HG03442 (cell line): ENCODE measurements around the gene SPTB.

Source experiments
- ATAC-seq: cut with Tn5 transposase; IDR thresholded peaks from one replicate; pipeline ENCODE4 v1.9.1; 2021; ENCODE audit warnings: mild to moderate bottlenecking, moderate library complexity; ENCODE audit not compliant: unreplicated experiment

SPTB gene

GRCh38 chr14:64792871-64793560, 86.7 kb downstream of the SPTB start:
- no peak for ATAC-seq

DNA sequence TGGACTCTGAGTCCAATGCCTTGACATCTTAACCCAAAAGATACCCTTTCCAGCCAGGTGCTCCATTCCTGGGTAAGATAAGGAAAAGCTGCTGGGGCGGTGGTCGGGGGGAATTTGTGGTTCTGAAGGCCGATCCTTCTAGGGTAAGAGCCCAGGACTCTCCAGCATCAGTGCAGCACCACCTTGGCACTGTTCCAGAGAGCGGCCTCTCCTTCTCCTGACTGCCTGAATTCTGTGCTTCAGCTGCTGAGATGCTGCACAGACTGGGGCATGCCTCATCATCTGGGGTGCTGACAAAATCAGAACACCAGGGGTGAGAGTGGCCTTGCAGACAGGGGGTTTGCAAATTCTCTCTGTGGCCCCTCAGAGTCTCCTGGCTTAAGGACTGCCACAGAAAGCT, 87.5 kb downstream of the SPTB start:
- ATAC-seq = no peak

DNA sequence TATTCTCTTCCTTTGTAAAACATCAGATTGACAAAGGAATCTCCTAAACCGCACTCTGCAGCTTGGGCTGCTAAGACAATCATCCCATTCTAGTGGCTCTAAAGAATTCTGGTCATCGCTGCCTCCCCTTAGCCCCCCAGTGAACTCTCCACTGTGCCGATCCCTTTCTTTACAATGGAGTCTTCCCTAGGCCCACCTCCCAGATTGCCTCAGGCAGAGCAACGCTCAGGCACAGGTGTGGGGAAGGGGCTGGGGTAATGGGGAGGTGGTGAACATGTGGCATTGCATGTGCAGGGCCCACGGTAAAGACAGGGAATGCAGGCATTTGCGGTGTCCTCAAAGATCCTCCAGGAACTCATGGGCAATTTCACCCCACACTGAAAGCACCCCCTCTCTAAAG, 89.2 kb downstream of the SPTB start:
- ATAC-seq = no peak

- no peak for ATAC-seq
Measured at GRCh38 chr14:64789696-64790095, 90.0 kb downstream of the SPTB start.

GRCh38 chr14:64788706-64789105, 91.0 kb downstream of the SPTB start:
- ATAC-seq = no peak

DNA sequence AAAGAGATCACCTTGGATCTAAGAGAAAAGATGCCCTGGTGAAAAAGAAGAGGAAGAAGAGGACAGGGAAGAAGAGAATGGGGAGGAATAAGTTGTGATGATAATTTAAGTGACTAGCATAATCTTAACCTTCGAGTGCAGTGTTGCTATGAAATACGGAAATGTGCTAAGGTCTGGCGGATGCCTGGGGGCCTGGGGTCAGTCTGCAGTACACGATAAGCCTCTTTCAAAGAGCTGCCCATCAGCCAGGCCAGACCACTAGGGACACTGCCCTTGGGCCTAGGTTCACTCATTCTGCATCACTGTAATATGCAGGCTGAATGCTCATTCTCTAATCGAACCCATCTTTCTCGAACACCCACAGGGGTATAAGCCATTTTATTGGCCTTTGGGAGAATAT, 92.1 kb downstream of the SPTB start:
- ATAC-seq = no peak

DNA sequence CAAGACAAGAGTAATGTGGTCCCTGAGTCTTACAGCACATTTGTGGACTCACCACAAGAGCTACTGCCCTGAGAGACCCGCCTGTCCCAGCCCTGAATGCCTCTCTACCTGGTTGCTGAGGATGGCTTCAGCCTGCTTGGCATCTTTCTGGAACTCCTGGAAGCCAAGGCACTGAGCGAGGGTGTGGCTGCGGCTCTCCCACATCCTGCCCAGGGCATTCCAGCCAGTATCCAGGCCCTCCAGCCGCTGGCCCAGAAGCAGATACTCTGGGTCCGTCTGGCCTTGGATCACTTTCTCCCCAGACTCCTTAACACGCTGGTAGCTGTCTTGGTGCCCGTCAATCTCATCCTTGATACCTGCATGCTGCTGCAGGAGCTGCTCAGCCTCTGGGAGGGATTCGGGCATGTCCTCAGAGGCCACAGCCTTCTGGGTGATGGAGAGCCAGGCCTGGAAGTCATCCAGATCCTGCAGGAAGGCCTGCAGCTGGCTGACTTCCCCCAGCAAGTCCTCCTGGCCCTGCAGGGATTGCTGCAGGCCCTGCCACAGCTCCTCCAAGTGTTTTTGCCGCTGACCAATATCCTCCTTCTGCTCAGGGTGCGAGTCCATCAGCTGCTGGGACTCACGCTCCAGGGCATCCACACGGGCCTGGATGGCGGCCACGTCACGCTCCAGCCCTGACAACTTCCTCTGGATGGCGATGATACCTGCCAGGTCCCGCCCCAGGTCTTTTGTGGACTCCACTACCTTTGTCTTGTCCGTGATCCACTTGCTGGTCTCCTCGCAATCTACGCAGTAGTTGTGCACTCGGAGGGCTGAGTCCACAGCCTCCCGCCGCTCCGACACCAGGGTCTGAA, 93.2 kb downstream of the SPTB start:
- no peak for ATAC-seq

DNA sequence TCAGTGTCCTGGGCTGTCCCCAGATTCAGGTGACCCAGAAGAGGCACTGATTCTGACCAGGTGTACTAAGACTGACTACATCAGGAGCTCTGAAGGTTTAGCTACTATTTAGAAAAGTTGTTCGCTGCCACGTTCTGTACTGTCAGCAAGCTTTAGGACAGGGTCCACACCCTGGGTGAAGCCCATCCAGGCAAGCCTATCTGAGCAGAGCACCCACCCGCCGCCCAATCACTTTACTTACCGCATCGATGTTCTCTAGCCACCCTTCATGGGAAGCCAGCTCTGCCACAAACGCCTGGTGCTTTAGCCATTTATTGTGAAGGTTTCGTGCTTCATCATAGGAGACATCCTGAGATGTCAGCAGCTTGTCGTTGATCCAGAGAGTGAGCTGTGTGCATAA, 95.7 kb downstream of the SPTB start:
- ATAC-seq = no peak

DNA sequence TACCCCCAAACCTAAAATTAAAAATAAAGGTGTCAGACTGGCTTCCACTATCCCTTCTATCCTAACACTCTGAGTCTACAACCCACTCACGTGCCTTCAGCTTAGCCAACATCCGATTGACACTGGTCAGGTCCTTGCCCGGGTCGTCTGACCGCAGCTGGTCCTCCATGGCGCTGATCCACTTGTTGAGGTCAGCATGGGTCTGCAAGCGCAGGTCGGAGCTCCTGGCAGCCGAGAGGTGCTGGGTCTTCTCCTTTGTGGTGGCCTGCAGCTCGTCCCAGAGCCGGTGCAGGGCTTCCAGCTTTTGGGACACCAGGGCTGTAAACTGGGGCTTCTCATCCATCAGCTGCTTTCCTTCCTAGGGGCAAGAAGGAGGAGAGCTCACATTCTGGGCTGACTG, 97.5 kb downstream of the SPTB start:
- no peak for ATAC-seq

- no peak for ATAC-seq
Measured at GRCh38 chr14:64779472-64779871, 100.2 kb downstream of the SPTB start.

GRCh38 chr14:64778104-64778754, 101.5 kb downstream of the SPTB start:
- ATAC-seq = no peak

DNA sequence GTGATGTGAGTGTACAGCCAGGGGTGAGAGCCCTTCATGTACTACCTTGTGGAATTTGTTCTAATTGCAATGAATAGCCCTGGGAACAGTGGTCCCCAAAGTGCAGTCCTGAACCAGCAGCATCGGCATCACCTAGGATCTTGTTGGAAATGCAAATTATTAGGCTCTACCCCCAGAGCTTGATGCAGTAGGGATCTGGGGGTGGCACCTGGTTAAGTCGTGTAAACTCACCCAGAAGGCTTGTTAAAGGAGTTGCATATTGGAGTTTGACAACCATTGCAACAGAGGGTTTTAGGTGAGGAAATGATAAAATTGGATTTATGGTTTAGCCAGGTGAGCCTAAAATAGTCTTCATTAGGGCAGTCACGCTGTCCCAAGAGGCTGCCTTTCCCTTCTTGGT, 102.2 kb downstream of the SPTB start:
- no peak for ATAC-seq

DNA sequence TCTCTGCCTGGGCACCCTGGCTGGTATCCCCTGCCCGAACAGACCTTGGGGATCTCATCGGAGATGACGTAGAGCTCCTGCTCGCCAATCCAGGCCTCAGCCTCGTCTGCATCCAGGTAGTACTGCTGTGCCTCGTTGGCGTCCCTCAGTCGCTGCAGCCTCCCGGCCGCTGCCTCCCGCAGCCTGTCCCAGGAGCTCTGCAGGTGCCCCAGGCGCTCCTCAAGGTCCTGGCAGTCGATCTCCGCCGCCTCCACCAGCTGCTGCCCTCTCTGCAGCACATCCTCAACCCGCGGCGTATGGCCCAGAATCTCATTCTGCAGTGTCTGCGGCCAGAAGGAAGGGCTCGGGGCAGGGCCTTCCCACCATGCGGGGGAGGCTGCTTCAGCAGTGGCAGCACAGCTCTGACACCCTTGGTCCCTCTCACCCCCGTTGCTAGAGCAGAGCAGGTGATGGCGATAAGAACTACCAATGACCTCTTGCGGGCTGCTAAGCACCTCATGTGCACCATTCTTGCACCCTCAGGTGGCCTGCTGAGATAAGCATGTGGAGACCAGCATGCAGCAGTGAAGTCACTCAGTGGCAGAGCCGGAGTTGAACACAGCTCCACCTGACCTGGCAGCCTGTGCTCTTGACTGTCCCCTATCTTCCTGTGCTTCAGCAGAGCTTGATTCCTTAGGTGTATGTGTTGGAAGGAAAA, 104.5 kb downstream of the SPTB start:
- no peak for ATAC-seq

GRCh38 chr14:64774272-64774671, 105.4 kb downstream of the SPTB start:
- no peak for ATAC-seq

GRCh38 chr14:64773577-64773976, 106.1 kb downstream of the SPTB start:
- no peak for ATAC-seq

DNA sequence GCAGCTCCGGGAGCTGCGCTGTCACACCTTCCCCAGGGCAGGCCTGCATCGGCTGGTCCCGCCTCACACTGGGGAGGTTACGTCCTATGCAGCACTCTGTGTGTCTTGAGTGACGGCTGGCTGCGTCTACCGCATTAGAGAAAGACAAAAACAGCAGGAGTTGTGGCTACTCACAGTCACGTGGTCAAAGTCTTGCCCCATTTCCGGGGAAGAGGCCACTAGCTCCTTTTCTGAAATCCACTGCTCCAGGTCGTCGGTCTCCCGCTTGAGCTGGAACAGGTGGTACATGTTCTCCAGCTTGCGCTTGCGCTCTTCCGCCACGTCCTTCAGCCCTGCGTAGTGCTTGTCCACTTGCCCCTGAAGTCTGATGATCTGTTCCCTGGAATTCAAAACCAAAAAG, 106.7 kb downstream of the SPTB start:
- ATAC-seq = no peak

- ATAC-seq = no peak
Measured at GRCh38 chr14:64772397-64772950, 107.2 kb downstream of the SPTB start.

DNA sequence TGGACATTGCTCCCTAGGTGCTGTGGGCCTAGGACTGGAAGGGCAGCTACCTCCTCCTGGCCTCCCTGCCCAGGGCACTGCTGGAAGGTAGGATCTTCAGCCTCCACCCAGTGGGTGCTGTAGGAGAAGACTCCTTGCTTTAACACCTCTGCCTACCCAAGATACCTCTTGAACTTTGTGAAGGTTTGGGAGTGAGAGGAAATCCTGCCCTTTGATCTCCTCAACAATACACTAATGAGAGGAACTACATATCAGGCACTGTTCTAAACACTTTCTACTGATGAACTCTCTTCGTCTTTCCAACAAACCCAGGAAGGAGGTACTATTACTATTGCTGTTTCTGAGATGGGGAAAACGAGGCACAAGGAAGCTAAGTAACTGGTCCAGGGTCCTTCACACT, 108.5 kb downstream of the SPTB start:
- ATAC-seq = no peak

DNA sequence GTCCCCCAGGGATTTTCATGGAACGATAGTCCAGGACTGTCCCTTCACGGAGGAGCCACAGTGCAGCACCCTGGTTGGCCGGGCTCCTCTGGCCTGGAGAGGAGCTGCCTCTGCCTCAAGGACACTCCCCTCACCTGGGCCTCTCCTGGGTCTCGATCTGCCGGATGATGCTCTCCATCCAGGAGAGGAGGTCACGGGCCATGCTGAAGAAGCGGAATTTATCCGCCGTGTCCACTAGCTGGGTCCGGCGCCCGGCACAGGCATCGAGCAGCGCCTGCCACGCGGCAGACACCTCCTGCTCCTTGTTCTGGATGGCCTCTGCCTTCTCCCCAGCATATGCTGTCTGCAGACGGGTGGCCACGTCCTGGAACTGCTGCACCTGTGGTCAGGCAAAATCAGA, 109.0 kb downstream of the SPTB start:
- no peak for ATAC-seq

- ATAC-seq = no peak
Measured at GRCh38 chr14:64769096-64770020, 110.3 kb downstream of the SPTB start.
